Testis (tissue), 3 donors: ENCODE data around the gene CASP4. TPM values are rescaled to one million over a fixed set of nuclear protein-coding genes. Genes with fewer than 3 reads are reported as not detected.

Experiments used
- DNase-seq: peaks from one replicate; pipeline ENCODE4 v3.0.0-alpha.2; 2019
- H3K27ac ChIP-seq, 2 donors: fragments of 200-600 bp; sonication (generic); one replicate each; pipeline ENCODE4 v1.5.1; 2019
- H3K27me3 ChIP-seq: fragments of 200-600 bp; sonication (generic); one replicate; pipeline ENCODE4 v1.5.1; 2019
- H3K36me3 ChIP-seq: fragments of 200-600 bp; sonication (generic); one replicate; pipeline ENCODE4 v1.5.1; 2017; ENCODE audit warnings: low read depth; ENCODE audit errors: missing control alignments
- H3K4me1 ChIP-seq: fragments of 200-600 bp; sonication (generic); one replicate; pipeline ENCODE4 v1.5.1; 2019
- H3K4me3 ChIP-seq, 2 donors: fragments of 200-600 bp; sonication (generic); one replicate each; pipeline ENCODE4 v1.5.1; 2017 to 2019
- H3K9me3 ChIP-seq: fragments of 200-600 bp; sonication (generic); one replicate; pipeline ENCODE4 v1.5.1; 2017
- POLR2A ChIP-seq: fragments of 450-650 bp; IDR thresholded peaks from one replicate; pipeline ENCODE4 v1.6.1; 2017; ENCODE audit warnings: antibody characterized with exemption, mild to moderate bottlenecking, moderate library complexity
- WGBS, 2 donors: methylation state at CpG; one replicate each; pipeline ENCODE4 v1.1.5; 2018; 5-methylcytosine and 5-hydroxymethylcytosine counted together
- intact Hi-C: fragments of 100-400 bp; cut with DNase I; formaldehyde crosslinking; loops from one replicate; pipeline ENCODE4 v1.15.1; 2023; ENCODE audit warnings: low total_unique reads
- polyA plus RNA-seq: library from polyadenylated mRNA; stranded (reverse); fragments of 350-450 nt; fragmentation: Illumina TruSeq; extraction: RNeasy Lipid Tissue Mini Kit (QIAGEN cat#74804); gene quantifications from one replicate; pipeline ENCODE4 v1.2.3, GENCODE V29; 2014; ENCODE audit warnings: low read depth, low replicate concordance; ENCODE audit not compliant: insufficient read depth
- total RNA-seq, 2 donors: library from RNA; depleted of rRNA; stranded (reverse); fragments of >200 nt; gene quantifications; one replicate each; pipeline ENCODE4 v1.2.3, GENCODE V29; 2016
- TF ChIP-seq, protein P1 (sequence below), 3 experiments: fragments of 450-650 bp in 2 of 3; fragments of 200-600 bp in 1 of 3; sonication (generic) in 1 of 3; IDR thresholded peaks; one replicate each; pipeline ENCODE4 v1.5.1; 2016 to 2019; ENCODE audit warnings: antibody characterized with exemption in 3 of 3, mild to moderate bottlenecking in 2 of 3, moderate library complexity in 1 of 3

The CASP4 gene
- total and polyA plus RNA-seq, 3 donors from 2014 or later = 12.9 to 20.7 (median 16.1) TPM

DNA sequence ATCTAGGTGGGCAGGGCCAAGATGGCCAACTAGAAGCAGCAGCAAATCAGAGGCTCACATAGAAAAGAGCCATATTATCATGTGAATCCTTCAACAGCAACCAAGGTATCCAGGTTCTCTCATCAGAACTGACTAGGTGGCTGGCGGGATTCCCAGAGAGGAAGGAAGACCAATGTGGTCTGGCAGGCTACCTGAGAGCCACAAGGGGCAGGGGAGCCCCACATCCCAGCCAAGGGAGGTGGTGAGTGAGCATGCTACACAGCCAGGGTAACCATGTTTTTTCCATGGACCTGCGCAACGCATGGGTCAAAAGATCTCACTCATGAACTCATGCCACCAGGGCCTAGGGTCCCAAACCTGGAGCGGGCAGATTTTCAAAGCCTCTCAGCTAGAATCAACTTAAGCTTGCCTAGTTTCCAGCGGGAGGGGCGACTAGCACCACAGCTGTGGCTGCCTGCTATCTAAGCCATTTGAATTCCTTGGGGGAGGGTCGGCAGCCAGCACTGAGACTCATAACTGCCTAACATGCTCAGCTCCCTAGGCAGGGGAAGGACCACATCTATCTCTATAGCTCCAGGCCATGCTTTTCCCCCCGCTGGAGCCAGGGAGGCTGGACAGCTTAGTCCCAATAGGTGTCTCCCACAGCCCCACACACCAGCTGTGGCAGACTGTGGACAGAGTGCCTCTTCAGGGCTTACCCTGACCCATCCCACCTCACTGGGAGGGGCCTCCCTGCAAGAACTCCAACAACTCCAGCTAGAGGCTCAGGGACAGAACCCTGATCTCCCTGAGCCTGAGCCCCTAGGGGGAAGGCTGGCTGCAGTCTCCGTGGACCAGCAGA, 41.4 kb downstream of the CASP4 start:
- H3K27ac ChIP-seq = no peak overlapping the region
- WGBS, 2 donors = 75 to 84% methylated on average over 1 to 8 of the region's 9 CpGs
- intact Hi-C loops = no loop called here

DNA sequence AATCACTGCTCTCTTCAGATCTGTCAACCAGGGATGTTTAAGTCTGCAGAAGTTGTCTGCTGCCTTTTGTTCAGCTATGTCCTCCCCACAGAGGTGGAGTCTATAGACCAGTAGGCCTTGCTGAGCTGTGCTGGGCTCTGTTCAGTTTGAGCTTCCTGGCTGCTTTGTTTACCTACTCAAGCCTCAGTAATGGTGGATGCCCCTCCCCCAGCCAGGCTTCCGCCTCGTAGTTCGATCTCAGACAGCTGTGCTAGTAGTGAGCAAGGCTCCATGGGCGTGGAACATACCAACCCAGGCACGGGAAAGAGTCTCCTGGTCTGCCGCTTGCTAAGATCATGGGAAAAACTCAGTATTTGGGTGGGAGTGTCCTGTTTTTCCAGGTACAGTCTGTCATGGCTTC, 42.5 kb downstream of the CASP4 start:
- intact Hi-C loops = no loop called here
- WGBS, 2 donors = 98 to 100% methylated on average over 1 to 6 of the region's 6 CpGs

More for the DNA sequence above, 41.4 kb downstream of the CASP4 start:
- H3K27me3 ChIP-seq = no peaks in the 10 kb centered on the region
- TF ChIP-seq, protein P1, sequence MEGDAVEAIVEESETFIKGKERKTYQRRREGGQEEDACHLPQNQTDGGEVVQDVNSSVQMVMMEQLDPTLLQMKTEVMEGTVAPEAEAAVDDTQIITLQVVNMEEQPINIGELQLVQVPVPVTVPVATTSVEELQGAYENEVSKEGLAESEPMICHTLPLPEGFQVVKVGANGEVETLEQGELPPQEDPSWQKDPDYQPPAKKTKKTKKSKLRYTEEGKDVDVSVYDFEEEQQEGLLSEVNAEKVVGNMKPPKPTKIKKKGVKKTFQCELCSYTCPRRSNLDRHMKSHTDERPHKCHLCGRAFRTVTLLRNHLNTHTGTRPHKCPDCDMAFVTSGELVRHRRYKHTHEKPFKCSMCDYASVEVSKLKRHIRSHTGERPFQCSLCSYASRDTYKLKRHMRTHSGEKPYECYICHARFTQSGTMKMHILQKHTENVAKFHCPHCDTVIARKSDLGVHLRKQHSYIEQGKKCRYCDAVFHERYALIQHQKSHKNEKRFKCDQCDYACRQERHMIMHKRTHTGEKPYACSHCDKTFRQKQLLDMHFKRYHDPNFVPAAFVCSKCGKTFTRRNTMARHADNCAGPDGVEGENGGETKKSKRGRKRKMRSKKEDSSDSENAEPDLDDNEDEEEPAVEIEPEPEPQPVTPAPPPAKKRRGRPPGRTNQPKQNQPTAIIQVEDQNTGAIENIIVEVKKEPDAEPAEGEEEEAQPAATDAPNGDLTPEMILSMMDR (IDR thresholded peaks at IDR 0.05) = no peak
- TF ChIP-seq POLR2A = no peak
- DNase-seq = no peak
- no peak overlapping the region for H3K4me3 ChIP-seq
- H3K36me3 ChIP-seq = no peaks in the 10 kb centered on the region
- no peaks in the 10 kb centered on the region for H3K9me3 ChIP-seq
- H3K4me1 ChIP-seq = no peaks in the 10 kb centered on the region

DNA sequence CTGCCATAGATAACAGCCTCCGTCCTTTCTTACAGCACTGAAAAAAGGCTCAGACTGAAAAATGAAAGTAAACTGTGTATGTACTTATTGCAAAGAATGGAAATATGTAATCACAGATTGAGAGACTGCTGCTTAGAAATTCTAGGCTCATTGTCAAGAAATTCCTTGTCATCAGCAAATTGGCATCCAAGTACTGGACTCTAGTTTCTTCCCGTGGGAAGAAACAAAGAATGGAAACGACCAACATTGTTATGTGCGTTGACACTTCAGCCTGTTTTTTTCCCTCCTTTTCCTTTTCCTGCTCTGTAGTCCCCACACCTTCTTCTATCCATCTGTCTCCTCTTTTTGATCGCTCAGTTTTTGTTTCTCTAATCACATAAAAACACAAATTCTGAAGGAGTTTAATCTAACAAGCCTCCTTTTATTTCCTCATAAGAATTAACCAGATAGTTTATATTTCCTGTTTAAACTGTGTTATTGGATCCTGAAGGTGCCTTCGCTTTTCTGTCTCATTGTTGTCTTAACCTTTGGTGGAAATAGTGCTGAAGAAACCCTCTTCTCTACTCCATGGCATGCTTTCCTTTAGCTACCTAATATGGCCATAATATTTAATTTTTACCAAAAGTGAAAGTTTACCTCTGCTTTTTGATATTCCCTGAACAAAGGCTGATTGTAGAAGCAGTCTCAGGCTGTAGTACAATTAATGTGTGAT, 50.1 kb downstream of the CASP4 start:
- no peak for TF ChIP-seq POLR2A
- TF ChIP-seq, protein P1 (IDR thresholded peaks at IDR 0.05) = no peak
- intact Hi-C loops = no loop called here
- H3K9me3 ChIP-seq = no peaks in the 10 kb centered on the region
- no peaks in the 10 kb centered on the region for H3K4me1 ChIP-seq
- H3K4me3 ChIP-seq = peak overlapping the region; percentile 32
- DNase-seq = no peak
- H3K27ac ChIP-seq = peak overlapping the region; percentile 18 to 65
- H3K36me3 ChIP-seq = no peaks in the 10 kb centered on the region
- 21 to 39% methylated on average over 6 of the region's 6 CpGs for WGBS, 2 donors
- H3K27me3 ChIP-seq = no peaks in the 10 kb centered on the region

More for the DNA sequence above, 42.5 kb downstream of the CASP4 start:
- Histone ChIP-seq H3K4me3 (no peak overlapping the region), H3K27me3 (no peaks in the 10 kb centered on the region), H3K27ac (no peak overlapping the region), H3K36me3 (no peaks in the 10 kb centered on the region), H3K4me1 (no peaks in the 10 kb centered on the region), H3K9me3 (no peaks in the 10 kb centered on the region)
- no peak for TF ChIP-seq POLR2A
- TF ChIP-seq, protein P1 (IDR thresholded peaks at IDR 0.05) = no peak
- no peak for DNase-seq

DNA sequence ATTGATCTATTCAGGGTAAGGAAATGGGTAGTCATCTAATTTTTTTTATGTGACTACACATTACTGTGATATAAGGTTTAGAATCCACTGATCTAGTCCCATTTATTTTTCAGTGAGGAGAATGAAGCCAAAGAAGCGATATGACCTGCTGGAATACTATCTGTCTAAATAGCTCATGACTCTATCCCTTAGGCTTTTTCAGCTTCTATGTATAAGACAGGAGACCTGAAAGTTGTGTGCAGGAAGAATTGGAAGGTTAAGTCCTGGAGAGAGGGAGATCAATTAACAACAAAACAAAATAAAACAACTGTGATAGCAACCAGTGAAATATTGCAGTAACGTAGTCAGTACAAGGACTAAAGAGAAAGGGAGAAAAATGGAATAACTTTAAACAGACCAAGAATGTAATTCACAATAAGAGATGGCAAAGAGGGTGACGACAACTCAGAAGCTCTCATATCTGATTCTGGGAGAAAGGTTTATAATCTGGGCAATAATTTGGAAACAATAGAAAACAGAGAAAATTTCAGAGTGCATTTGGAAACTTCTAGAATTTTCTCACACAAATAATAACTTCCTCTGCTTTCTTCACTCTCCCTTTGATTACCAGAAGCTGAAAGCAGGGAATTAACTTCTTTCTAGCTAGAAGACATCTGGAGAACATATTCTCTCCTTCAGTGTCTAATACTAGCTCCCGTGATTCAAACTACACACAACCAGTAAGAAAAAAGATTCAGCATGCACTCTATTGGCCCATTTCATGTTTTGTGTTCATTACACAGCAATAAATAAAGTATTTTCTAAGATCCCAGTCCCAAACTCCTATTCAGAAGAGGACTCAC, 50.9 kb downstream of the CASP4 start:
- peak overlapping the region; percentile 18 to 65 for H3K27ac ChIP-seq
- 34 to 53% methylated on average over 3 to 4 of the region's 4 CpGs for WGBS, 2 donors
- no peak for DNase-seq
- no peaks in the 10 kb centered on the region for H3K4me1 ChIP-seq
- no peaks in the 10 kb centered on the region for H3K27me3 ChIP-seq
- no peaks in the 10 kb centered on the region for H3K9me3 ChIP-seq
- H3K4me3 ChIP-seq = peak overlapping the region; percentile 32
- no peaks in the 10 kb centered on the region for H3K36me3 ChIP-seq
- intact Hi-C loops = no loop called here
- TF ChIP-seq, protein P1 (IDR thresholded peaks at IDR 0.05) = no peak
- no peak for TF ChIP-seq POLR2A
